Smooth muscle cell (in vitro differentiated cells): ENCODE data around the gene PTPRG. TPM values are rescaled to one million over a fixed set of nuclear protein-coding genes. Genes with fewer than 3 reads are reported as not detected.

ENCODE experiments used
- DNase-seq: peaks from one replicate; lab custom pipeline; 2025; ENCODE audit not compliant: unreplicated experiment; lab: John Stamatoyannopoulos, UW
- H2AFZ ChIP-seq: fragments of 200-600 bp; sonication (generic); 2 replicates; pipeline ENCODE4 v1.6.0; 2016; ENCODE audit warnings: antibody characterized with exemption, low read depth, mild to moderate bottlenecking
- H3F3A ChIP-seq: fragments of 200-600 bp; sonication (generic); 2 replicates; pipeline ENCODE4 v1.6.0; 2017; ENCODE audit warnings: antibody characterized with exemption, low read depth
- H3K27ac ChIP-seq: fragments of 200-600 bp; sonication (generic); 2 replicates; pipeline ENCODE4 v1.5.1; 2016; ENCODE audit warnings: low read depth, mild to moderate bottlenecking
- H3K27me3 ChIP-seq: fragments of 200-600 bp; sonication (generic); 2 replicates; pipeline ENCODE4 v1.6.1; 2016; ENCODE audit warnings: low read depth, mild to moderate bottlenecking
- H3K36me3 ChIP-seq: fragments of 200-600 bp; sonication (generic); 2 replicates; pipeline ENCODE4 v1.5.1; 2016; ENCODE audit warnings: low read depth
- H3K4me1 ChIP-seq: fragments of 200-600 bp; sonication (generic); 2 replicates; pipeline ENCODE4 v1.5.1; 2016; ENCODE audit warnings: low read depth
- H3K4me2 ChIP-seq: fragments of 200-600 bp; sonication (generic); 2 replicates; pipeline ENCODE4 v1.6.0; 2016; ENCODE audit warnings: mild to moderate bottlenecking
- H3K4me3 ChIP-seq: fragments of 200-600 bp; sonication (generic); 2 replicates; pipeline ENCODE4 v1.5.1; 2016; ENCODE audit warnings: mild to moderate bottlenecking
- H3K79me2 ChIP-seq: fragments of 200-600 bp; sonication (generic); 2 replicates; pipeline ENCODE4 v1.6.0; 2016; ENCODE audit warnings: low read depth, mild to moderate bottlenecking
- H3K9ac ChIP-seq: fragments of 200-600 bp; sonication (generic); 2 replicates; pipeline ENCODE4 v1.6.0; 2016; ENCODE audit warnings: low read depth
- H3K9me3 ChIP-seq: fragments of 200-600 bp; sonication (generic); replicated peaks from 2 replicates; pipeline ENCODE4 v1.5.1; 2016; ENCODE audit warnings: low read depth
- H4K20me1 ChIP-seq: fragments of 200-600 bp; sonication (generic); 2 replicates; pipeline ENCODE4 v1.6.0; 2016; ENCODE audit warnings: low read depth
- WGBS: methylation state at CpG from one replicate; pipeline ENCODE4 v1.1.7; 2016; ENCODE audit warnings: low lambda C conversion rate; 5-methylcytosine and 5-hydroxymethylcytosine counted together
- polyA plus RNA-seq: library from polyadenylated mRNA; unstranded; fragments of >200 nt; fragmentation: Nextera tagmentation; extraction: Ambion mirVana; gene quantifications from 2 replicates; pipeline ENCODE4 v1.2.1, GENCODE V29; 2016
- total RNA-seq: library from RNA; depleted of rRNA; stranded (reverse); fragments of >200 nt; gene quantifications from 2 replicates; pipeline ENCODE4 v1.2.3, GENCODE V29; 2014
- TF ChIP-seq, protein P1 (sequence below): fragments of 200-600 bp; sonication (generic); IDR thresholded peaks from 2 replicates; pipeline ENCODE4 v1.5.1; 2017; ENCODE audit warnings: borderline replicate concordance, mild to moderate bottlenecking, antibody characterized with exemption; ENCODE audit not compliant: insufficient read depth, poor library complexity, severe bottlenecking

The PTPRG gene
- total and polyA plus RNA-seq, 2 experiments from 2014 or later: 21.2 to 87.3 TPM

DNA sequence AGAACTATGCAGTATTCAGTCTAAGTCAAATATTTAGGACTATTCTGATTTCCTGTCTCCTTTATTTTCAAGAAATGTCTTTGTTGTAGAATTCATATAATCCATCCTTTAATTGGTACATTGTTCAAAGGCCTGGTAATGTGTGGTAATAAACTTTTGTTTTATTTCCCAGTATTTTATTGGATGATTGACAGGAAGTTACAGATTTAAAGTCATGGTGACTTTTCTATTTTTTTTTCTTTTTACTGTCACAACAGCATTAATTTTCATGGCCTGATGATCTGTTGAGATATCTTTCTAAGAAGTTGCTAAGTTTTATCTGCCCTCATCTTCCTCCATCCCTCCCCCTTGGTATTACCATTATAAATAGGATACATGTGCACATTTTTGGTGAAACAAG lies 161.7 kb downstream of the PTPRG start:
- no peak overlapping the region for H3K9ac ChIP-seq

DNA sequence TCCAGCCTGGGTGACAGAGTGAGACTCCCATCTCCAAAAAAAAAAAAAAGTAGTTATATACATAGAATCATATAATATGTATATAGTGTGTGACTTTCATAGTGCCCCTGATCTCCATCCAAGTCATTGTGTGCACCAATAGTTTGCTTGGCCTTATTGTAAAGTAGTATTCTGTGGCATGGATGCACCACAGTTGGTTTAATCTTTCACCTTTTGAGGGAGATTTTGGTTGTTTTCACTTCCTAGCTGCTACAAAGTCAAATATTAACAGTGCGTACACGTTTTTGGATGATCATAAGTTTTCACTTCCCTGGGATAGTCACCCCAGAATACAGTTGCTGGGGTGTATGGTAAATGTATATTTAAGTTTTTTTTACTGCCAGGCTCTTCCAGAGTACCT lies 162.8 kb downstream of the PTPRG start:
- 82% methylated on average over 2 of the region's 2 CpGs for WGBS
- TF ChIP-seq, protein P1, sequence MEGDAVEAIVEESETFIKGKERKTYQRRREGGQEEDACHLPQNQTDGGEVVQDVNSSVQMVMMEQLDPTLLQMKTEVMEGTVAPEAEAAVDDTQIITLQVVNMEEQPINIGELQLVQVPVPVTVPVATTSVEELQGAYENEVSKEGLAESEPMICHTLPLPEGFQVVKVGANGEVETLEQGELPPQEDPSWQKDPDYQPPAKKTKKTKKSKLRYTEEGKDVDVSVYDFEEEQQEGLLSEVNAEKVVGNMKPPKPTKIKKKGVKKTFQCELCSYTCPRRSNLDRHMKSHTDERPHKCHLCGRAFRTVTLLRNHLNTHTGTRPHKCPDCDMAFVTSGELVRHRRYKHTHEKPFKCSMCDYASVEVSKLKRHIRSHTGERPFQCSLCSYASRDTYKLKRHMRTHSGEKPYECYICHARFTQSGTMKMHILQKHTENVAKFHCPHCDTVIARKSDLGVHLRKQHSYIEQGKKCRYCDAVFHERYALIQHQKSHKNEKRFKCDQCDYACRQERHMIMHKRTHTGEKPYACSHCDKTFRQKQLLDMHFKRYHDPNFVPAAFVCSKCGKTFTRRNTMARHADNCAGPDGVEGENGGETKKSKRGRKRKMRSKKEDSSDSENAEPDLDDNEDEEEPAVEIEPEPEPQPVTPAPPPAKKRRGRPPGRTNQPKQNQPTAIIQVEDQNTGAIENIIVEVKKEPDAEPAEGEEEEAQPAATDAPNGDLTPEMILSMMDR: no peak

More for the DNA sequence above, 161.7 kb downstream of the PTPRG start:
- H3K4me1 ChIP-seq: peaks cover 4% of the 10 kb centered on the region
- H3K9me3 ChIP-seq: no peaks in the 10 kb centered on the region
- H3K4me3 ChIP-seq: no peak overlapping the region
- no peak overlapping the region for H2AFZ ChIP-seq
- TF ChIP-seq, protein P1: no peak
- H3K27ac ChIP-seq: no peak overlapping the region
- H3F3A ChIP-seq: no peaks in the 10 kb centered on the region
- no peaks in the 10 kb centered on the region for H3K36me3 ChIP-seq
- no peak for DNase-seq
- H4K20me1 ChIP-seq: peaks cover 57% of the 10 kb centered on the region
- H3K27me3 ChIP-seq: no peaks in the 10 kb centered on the region
- peaks cover 27% of the 10 kb centered on the region for H3K79me2 ChIP-seq
- no peak overlapping the region for H3K4me2 ChIP-seq

DNA sequence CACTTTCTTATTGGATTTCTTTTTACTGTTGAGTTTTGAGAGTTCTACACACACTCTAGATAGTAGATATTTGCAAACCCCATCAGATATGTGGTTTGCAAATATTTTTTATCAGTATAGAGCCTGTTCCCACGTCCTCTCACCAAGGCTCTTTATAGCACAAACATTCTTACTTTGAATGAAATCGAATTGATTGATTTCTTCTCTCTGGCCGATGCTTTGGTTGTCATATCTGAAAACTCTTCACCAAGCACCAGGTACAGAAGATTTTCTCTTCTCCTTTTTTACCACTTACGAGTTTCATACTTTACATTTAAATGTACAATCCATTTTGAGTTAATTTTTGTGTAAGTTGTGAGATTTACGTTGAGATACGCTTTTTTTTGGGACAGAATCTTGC lies 163.4 kb downstream of the PTPRG start:
- Histone ChIP-seq H3K4me3 (no peak overlapping the region), H3F3A (no peaks in the 10 kb centered on the region)
- 93% methylated on average over 6 of the region's 6 CpGs for WGBS

More for the DNA sequence above, 162.8 kb downstream of the PTPRG start:
- Histone ChIP-seq H3K36me3 (no peaks in the 10 kb centered on the region), H3K9ac (no peak overlapping the region), H3K4me2 (no peak overlapping the region), H3K4me3 (no peak overlapping the region), H3F3A (no peaks in the 10 kb centered on the region), H3K4me1 (peaks cover 6% of the 10 kb centered on the region), H3K9me3 (no peaks in the 10 kb centered on the region), H2AFZ (no peak overlapping the region), H3K27me3 (no peaks in the 10 kb centered on the region), H4K20me1 (peaks cover 58% of the 10 kb centered on the region), H3K79me2 (peaks cover 38% of the 10 kb centered on the region), H3K27ac (no peak overlapping the region)
- no peak for DNase-seq

More for the DNA sequence above, 163.4 kb downstream of the PTPRG start:
- peaks cover 58% of the 10 kb centered on the region for H4K20me1 ChIP-seq
- H3K9ac ChIP-seq: no peak overlapping the region
- H2AFZ ChIP-seq: no peak overlapping the region
- no peak overlapping the region for H3K4me2 ChIP-seq
- H3K9me3 ChIP-seq: no peaks in the 10 kb centered on the region
- no peaks in the 10 kb centered on the region for H3K36me3 ChIP-seq
- peaks cover 8% of the 10 kb centered on the region for H3K4me1 ChIP-seq
- H3K27me3 ChIP-seq: no peaks in the 10 kb centered on the region
- DNase-seq: no peak
- no peak overlapping the region for H3K27ac ChIP-seq
- peaks cover 38% of the 10 kb centered on the region for H3K79me2 ChIP-seq
- TF ChIP-seq, protein P1: no peak
